H1 (cell line): ENCODE measurements around the gene TM9SF3. TPM values are rescaled to one million over a fixed set of nuclear protein-coding genes. Genes with fewer than 3 reads are reported as not detected.

ENCODE experiments used
- CTCF ChIA-PET: fragments of 300-600 bp; sonication (Branson Sonifier 250); formaldehyde crosslinking; loops from one replicate; lab custom pipeline; 2021; ENCODE audit not compliant: partially characterized antibody; lab: Charles Lee
- POLR2A ChIA-PET: fragments of 300-600 bp; sonication (Branson Sonifier 250); formaldehyde crosslinking; loops from one replicate; lab custom pipeline; 2021; ENCODE audit warnings: inconsistent platforms; ENCODE audit not compliant: partially characterized antibody; lab: Charles Lee
- DNase-seq, 2 experiments: peaks; one replicate each; pipeline versions ENCODE4 v3.0.0 to v3.0.0-alpha.2; 2010 to 2022; ENCODE audit warnings: low spot score in 2 of 2, low read depth in 1 of 2, mixed read lengths in 1 of 2
- FAIRE-seq: peaks from 2 replicates; lab custom pipeline; 2011; peaks lifted over from hg19 to GRCh38; lab: Jason Lieb, UNC
- H2AFZ ChIP-seq: 2 replicates; pipeline ENCODE4 v1.8.1; 2012; ENCODE audit warnings: low read length, inconsistent platforms
- H2AK5ac ChIP-seq: 2 replicates; pipeline ENCODE4 v1.6.1; 2013; ENCODE audit warnings: low read depth, low read length
- H2BK120ac ChIP-seq: replicated peaks from 2 replicates; pipeline ENCODE3; 2013; ENCODE audit warnings: low read depth, low read length, inconsistent platforms
- H2BK12ac ChIP-seq: 2 replicates; pipeline ENCODE4 v1.6.1; 2013; ENCODE audit warnings: low read depth, low read length
- H2BK15ac ChIP-seq: 2 replicates; pipeline ENCODE4 v1.6.1; 2013; ENCODE audit warnings: low read length
- H2BK20ac ChIP-seq: 2 replicates; pipeline ENCODE4 v1.6.1; 2013; ENCODE audit warnings: low read length
- H2BK5ac ChIP-seq: 2 replicates; pipeline ENCODE4 v1.6.1; 2013; ENCODE audit warnings: low read depth, low read length
- H3K14ac ChIP-seq: 2 replicates; pipeline ENCODE4 v1.6.1; 2013; ENCODE audit warnings: inconsistent platforms; ENCODE audit not compliant: insufficient read length
- H3K18ac ChIP-seq: 2 replicates; pipeline ENCODE4 v1.6.1; 2013; ENCODE audit warnings: low read length; ENCODE audit errors: extremely low read depth
- H3K23ac ChIP-seq: 2 replicates; pipeline ENCODE4 v1.6.1; 2013; ENCODE audit warnings: inconsistent platforms; ENCODE audit not compliant: insufficient read length
- H3K23me2 ChIP-seq: 2 replicates; pipeline ENCODE4 v1.6.1; 2013; ENCODE audit warnings: low read depth, low read length
- H3K27ac ChIP-seq: 2 replicates; pipeline ENCODE4 v1.6.1; 2011; ENCODE audit warnings: low read depth, low read length, inconsistent platforms
- H3K27me3 ChIP-seq, 4 experiments: replicated peaks in 1 of 4; 1 replicate in 1 of 4; 2 replicates in 3 of 4; pipeline versions ENCODE4 v1.6.1 to v1.8.1; 2011 to 2013; ENCODE audit warnings: low read length in 3 of 4, mild to moderate bottlenecking in 3 of 4, inconsistent platforms in 2 of 4, mixed read lengths in 2 of 4, moderate library complexity in 1 of 4; ENCODE audit not compliant: control insufficient read depth in 3 of 4, insufficient read depth in 3 of 4; ENCODE audit errors: extremely low read depth in 1 of 4
- H3K36me3 ChIP-seq, 4 experiments: 2 replicates each; pipeline versions ENCODE4 v1.6.1 to v1.8.1; 2011 to 2013; ENCODE audit warnings: mild to moderate bottlenecking in 4 of 4, low read length in 3 of 4, moderate library complexity in 2 of 4, control low read depth in 1 of 4, inconsistent platforms in 1 of 4; ENCODE audit not compliant: insufficient read depth in 4 of 4, control insufficient read depth in 2 of 4
- H3K4ac ChIP-seq: replicated peaks from 2 replicates; pipeline ENCODE3; 2013; ENCODE audit warnings: low read length, low read depth, mixed read lengths, inconsistent platforms; ENCODE audit not compliant: insufficient read length
- H3K4me1 ChIP-seq, 4 experiments: replicated peaks in 1 of 4; 1 replicate in 1 of 4; 2 replicates in 3 of 4; pipeline versions ENCODE4 v1.6.1 to v1.8.1; 2011 to 2013; ENCODE audit warnings: low read length in 3 of 4, inconsistent platforms in 2 of 4, mixed read lengths in 1 of 4; ENCODE audit not compliant: insufficient read depth in 4 of 4, control insufficient read depth in 3 of 4
- H3K4me2 ChIP-seq, 2 experiments: 2 replicates each; pipeline versions ENCODE4 v1.6.1 to v1.8.1; 2011 to 2013; ENCODE audit warnings: low read depth in 2 of 2, low read length in 2 of 2, control low read depth in 1 of 2, inconsistent platforms in 1 of 2, mild to moderate bottlenecking in 1 of 2; ENCODE audit not compliant: insufficient read depth in 1 of 2
- H3K4me3 ChIP-seq, 4 experiments: fragments of 200-600, 300-600 bp in 1 of 4; sonication (generic), shearing (Covaris generic), sonication (Bioruptor Twin) in 1 of 4; 2 replicates each; pipeline versions ENCODE4 v1.5.1 to v1.8.1; 2011 to 2016; ENCODE audit warnings: low read length in 4 of 4, low read depth in 3 of 4, control low read depth in 2 of 4, inconsistent platforms in 2 of 4, mild to moderate bottlenecking in 2 of 4, mixed read lengths in 1 of 4, moderate library complexity in 1 of 4; ENCODE audit not compliant: insufficient read depth in 2 of 4; ENCODE audit errors: extremely low read depth in 1 of 4
- H3K56ac ChIP-seq: replicated peaks from 2 replicates; pipeline ENCODE3; 2013; ENCODE audit warnings: low read depth, mild to moderate bottlenecking, mixed read lengths, low read length, inconsistent platforms; ENCODE audit not compliant: insufficient read length
- H3K79me1 ChIP-seq: 2 replicates; pipeline ENCODE4 v1.6.1; 2013; ENCODE audit warnings: low read depth, low read length, control low read depth
- H3K79me2 ChIP-seq, 2 experiments: 2 replicates each; pipeline versions ENCODE4 v1.6.1 to v1.8.1; 2012 to 2013; ENCODE audit warnings: low read length in 2 of 2, mild to moderate bottlenecking in 2 of 2, inconsistent platforms in 1 of 2; ENCODE audit not compliant: insufficient read depth in 2 of 2, control insufficient read depth in 1 of 2
- H3K9ac ChIP-seq, 4 experiments: replicated peaks in 1 of 4; 1 replicate in 1 of 4; 2 replicates in 3 of 4; pipeline versions ENCODE4 v1.6.1 to v1.8.1; 2011 to 2013; ENCODE audit warnings: low read depth in 3 of 4, low read length in 3 of 4, control low read depth in 2 of 4, mild to moderate bottlenecking in 2 of 4, moderate library complexity in 2 of 4, inconsistent platforms in 1 of 4; ENCODE audit errors: extremely low read depth in 1 of 4
- H3K9me3 ChIP-seq, 2 experiments: 2 replicates each; pipeline versions ENCODE4 v1.6.1 to v1.8.1; 2012 to 2013; ENCODE audit warnings: mild to moderate bottlenecking in 2 of 2, moderate library complexity in 2 of 2, control low read depth in 1 of 2, inconsistent platforms in 1 of 2, low read depth in 1 of 2, low read length in 1 of 2, mixed read lengths in 1 of 2; ENCODE audit not compliant: insufficient read depth in 2 of 2
- H4K20me1 ChIP-seq, 2 experiments: replicated peaks in 1 of 2; 2 replicates each; pipeline versions ENCODE3 to v1.8.1; 2011 to 2013; ENCODE audit warnings: inconsistent platforms in 2 of 2, low read length in 2 of 2, mild to moderate bottlenecking in 1 of 2; ENCODE audit not compliant: insufficient read depth in 2 of 2, control insufficient read depth in 1 of 2
- H4K5ac ChIP-seq: 2 replicates; pipeline ENCODE4 v1.6.1; 2013; ENCODE audit warnings: low read length, low read depth, mixed read lengths, inconsistent platforms; ENCODE audit not compliant: insufficient read length
- H4K8ac ChIP-seq: 2 replicates; pipeline ENCODE4 v1.8.0; 2013; ENCODE audit warnings: mild to moderate bottlenecking, moderate library complexity, low read length, inconsistent platforms; ENCODE audit not compliant: insufficient read depth; ENCODE audit errors: extremely low read depth
- H4K91ac ChIP-seq: replicated peaks from 2 replicates; pipeline ENCODE3; 2013; ENCODE audit warnings: low read length, mixed read lengths, inconsistent platforms; ENCODE audit not compliant: insufficient read length
- ASH2L ChIP-seq: fragments of 200-600, 300-600 bp; sonication (generic); IDR thresholded peaks from one replicate; pipeline ENCODE4 v1.7.1; 2017; ENCODE audit warnings: low read length
- BCL11A ChIP-seq, 2 experiments: IDR thresholded peaks; one replicate each; pipeline ENCODE4 v1.6.1; 2011; ENCODE audit warnings: low read depth in 2 of 2, low read length in 2 of 2, mild to moderate bottlenecking in 2 of 2
- CBX5 ChIP-seq: fragments of 300-800, 300-1000 bp; sonication (generic); IDR thresholded peaks from 2 replicates; pipeline ENCODE4 v1.7.1; 2016; ENCODE audit warnings: antibody characterized with exemption, low read length, low read depth
- CBX8 ChIP-seq: fragments of 300-800, 300-1000 bp; sonication (generic); IDR thresholded peaks from 2 replicates; pipeline ENCODE4 v1.7.1; 2016; ENCODE audit warnings: low read depth, low read length, borderline replicate concordance
- CEBPB ChIP-seq: IDR thresholded peaks from 2 replicates; pipeline ENCODE4 v1.6.1; 2012; ENCODE audit warnings: low read depth, low read length
- CHD2 ChIP-seq: IDR thresholded peaks from 2 replicates; pipeline ENCODE4 v1.6.1; 2012; ENCODE audit warnings: low read length, improper control_type of control experiment
- POU5F1 ChIP-seq: IDR thresholded peaks from 2 replicates; pipeline ENCODE4 v1.6.1; 2011; ENCODE audit warnings: low read depth, mild to moderate bottlenecking, low read length, moderate library complexity
- WGBS, 2 experiments: shearing (Covaris generic) in 1 of 2; methylation state at CpG; one replicate each; pipeline versions ENCODE4 v1.1.6 to v1.1.7; 2013 to 2015; ENCODE audit warnings: low lambda C conversion rate in 2 of 2, mixed read lengths in 2 of 2, inconsistent platforms in 1 of 2, low coverage in 1 of 2, missing lambda C conversion rate in 1 of 2; ENCODE audit not compliant: insufficient replicate concordance in 2 of 2, insufficient coverage in 1 of 2, insufficient read length in 1 of 2; ENCODE audit errors: extremely low coverage in 1 of 2, missing lambda C conversion rate in 1 of 2; 5-methylcytosine and 5-hydroxymethylcytosine counted together
- polyA plus RNA-seq, 7 experiments: library from polyadenylated mRNA; depleted of rRNA in 3 of 7; stranded (reverse) in 5 of 7; unstranded in 2 of 7; fragments of >200 nt in 5 of 7; fragments of 200-250 nt in 2 of 7; gene quantifications; 1 replicate in 5 of 7; 2 replicates in 1 of 7; 4 replicates in 1 of 7; pipeline versions ENCODE4 v1.2.1 to v1.2.3, GENCODE V29; 2011 to 2013; ENCODE audit warnings: missing spikeins in 2 of 7, mixed read lengths in 2 of 7
- total RNA-seq: library from RNA; stranded (reverse); fragmentation: NEBNext Ultra II Directional; extraction: Animal tissue kit (Norgen Biotek cat#: 25700); gene quantifications from 2 replicates; pipeline ENCODE4 v1.2.1, GENCODE V29; 2021

The TM9SF3 gene
- total and polyA plus RNA-seq, 2 of the 8 experiments (the other 6 are each of a cell fraction or from before 2014, with no cell fraction given), result 123 to 127 TPM

GRCh38 chr10:96606946-96607345 lies 20.1 kb upstream of the TM9SF3 start:
- Histone ChIP-seq H3K27ac (no peak overlapping the region), H3K4me2 (no peak overlapping the region), H3K23me2 (no peaks in the 10 kb centered on the region; the same call in 1 of the 2 replicates), H3K14ac (no peak overlapping the region), H4K20me1 (no peaks in the 10 kb centered on the region), H2BK12ac (no peak overlapping the region), H3K23ac (no peak overlapping the region), H3K56ac (no peak overlapping the region), H3K27me3 (no peaks in the 10 kb centered on the region), H4K91ac (no peak overlapping the region), H2BK120ac (no peak overlapping the region), H3K9ac (no peak overlapping the region), H3K79me2 (no peaks in the 10 kb centered on the region), H3K4me1 (peaks cover 0 to 6% (median 2%) of the 10 kb centered on the region in 4 experiments; a peak in 3 of 7 replicates), H2BK5ac (no peak overlapping the region), H3K4me3 (no peak overlapping the region), H2AFZ (no peak overlapping the region), H4K8ac (no peak overlapping the region), H2BK15ac (no peak overlapping the region), H4K5ac (no peak overlapping the region), H2BK20ac (no peak overlapping the region), H3K18ac (no peak overlapping the region), H2AK5ac (no peak overlapping the region), H3K36me3 (no peaks in the 10 kb centered on the region), H3K9me3 (no peaks in the 10 kb centered on the region), H3K4ac (no peak overlapping the region), H3K79me1 (no peaks in the 10 kb centered on the region)
- whole genome bisulfite sequencing, 2 experiments, result 71% methylated on average over 1 of the region's 1 CpG; no CpG with 5 or more reads in 1 of the 2 experiments
- ChIA-PET POLR2A (no interaction called here), CTCF (interaction anchor here (0.6 to 2.3 kb wide), 3 partner anchors 12 to 232 kb away, joined by 3 to 5 read pairs (median 3); no protein-coding TSS in a partner anchor)
- FAIRE-seq (no peak), DNase-seq (no peak)
- TF ChIP-seq CBX8 (no peak), POU5F1 (no peak), CHD2 (no peak), CBX5 (no peak), CEBPB (no peak), BCL11A (IDR thresholded peaks at IDR 0.05; ENCODE audit: low read depth in 2 of 2, low read length in 2 of 2) (no peak), ASH2L (no peak)
